Measurements from ENCODE around the gene NCAM1.

GRCh38 chr11:112965656-112966055 lies 4.4 kb downstream of the NCAM1 start:
- TF ChIP-seq EZH2 (IDR thresholded peaks at IDR 0.05; ENCODE audit: borderline replicate concordance, low read depth, low read length, poor library complexity, severe bottlenecking) (no peak), CTCF (conservative IDR thresholded peaks at IDR 0.05; ENCODE audit: low read depth, low read length) (no peak)
